Caco-2 (cell line): ENCODE measurements around the gene GRIK4. TPM values are rescaled to one million over a fixed set of nuclear protein-coding genes. Genes with fewer than 3 reads are reported as not detected.
"Not testable (repeated sequence)": the region's sequence is repeated elsewhere in the genome, so short reads cannot be mapped to it uniquely, and the experiment has no call there.

Source experiments
- BruUV-seq: library from RNA; stranded (reverse); fragments of 400-500 nt; replicated peaks from 2 replicates; lab custom pipeline; 2021; lab: Mats Ljungman, UMichigan
- CTCF ChIA-PET: fragments of 300-600 bp; sonication (Branson Sonifier 250); formaldehyde crosslinking; loops from one replicate; lab custom pipeline; 2022; ENCODE audit warnings: antibody characterized with exemption; lab: Charles Lee
- POLR2A ChIA-PET: fragments of 300-600 bp; sonication (Branson Sonifier 250); formaldehyde crosslinking; loops from one replicate; lab custom pipeline; 2022; ENCODE audit warnings: antibody characterized with exemption; lab: Charles Lee
- DNase-seq, 2 experiments: peaks; one replicate each; pipeline versions ENCODE4 v3.0.0 to v3.0.0-alpha.2; 2020 to 2022
- H3K27me3 ChIP-seq: replicated peaks from 2 replicates; pipeline ENCODE4 v1.6.0; 2011; ENCODE audit warnings: low read length; ENCODE audit not compliant: control insufficient read depth, insufficient read depth
- H3K36me3 ChIP-seq: 2 replicates; pipeline ENCODE4 v1.5.1; 2011; ENCODE audit warnings: low read length; ENCODE audit not compliant: control insufficient read depth, insufficient read depth
- H3K4me1 ChIP-seq: fragments of 250-450 bp; sonication (Bioruptor Pico); 2 replicates; pipeline ENCODE4 v1.5.1; 2020; ENCODE audit warnings: mild to moderate bottlenecking
- H3K4me3 ChIP-seq: 2 replicates; pipeline ENCODE4 v1.5.1; 2011; ENCODE audit warnings: low read depth, mild to moderate bottlenecking, control low read depth, low read length
- H3K9me3 ChIP-seq: fragments of 250-450 bp; sonication (Bioruptor Pico); 2 replicates; pipeline ENCODE4 v1.5.1; 2020; ENCODE audit warnings: mild to moderate bottlenecking, moderate library complexity
- H3K27ac Mint-ChIP-seq: one replicate; pipeline ENCODE4 v1.8.0; 2022; ENCODE audit warnings: mixed read lengths; ENCODE audit not compliant: unreplicated experiment
- H3K27me3 Mint-ChIP-seq: one replicate; pipeline ENCODE4 v1.8.0; 2022; ENCODE audit warnings: mixed read lengths; ENCODE audit not compliant: insufficient read depth, unreplicated experiment
- H3K36me3 Mint-ChIP-seq: one replicate; pipeline ENCODE4 v1.8.0; 2022; ENCODE audit warnings: mild to moderate bottlenecking, mixed read lengths; ENCODE audit not compliant: insufficient read depth, unreplicated experiment
- H3K4me1 Mint-ChIP-seq: one replicate; pipeline ENCODE4 v1.8.0; 2022; ENCODE audit warnings: low read depth, mixed read lengths; ENCODE audit not compliant: unreplicated experiment
- H3K4me3 Mint-ChIP-seq: one replicate; pipeline ENCODE4 v1.8.0; 2022; ENCODE audit warnings: mild to moderate bottlenecking, moderate library complexity, mixed read lengths; ENCODE audit not compliant: unreplicated experiment
- H3K9me3 Mint-ChIP-seq: one replicate; pipeline ENCODE4 v1.8.0; 2022; ENCODE audit warnings: mixed read lengths; ENCODE audit not compliant: unreplicated experiment
- CTCF ChIP-seq, 2 experiments: fragments of 200-600 bp in 1 of 2; IDR thresholded peaks; 1 replicate in 1 of 2; 2 replicates in 1 of 2; pipeline versions ENCODE4 v1.5.1 to v1.8.0; 2011 to 2022; ENCODE audit warnings: antibody characterized with exemption in 1 of 2, control low read depth in 1 of 2, inconsistent platforms in 1 of 2, low read depth in 1 of 2, low read length in 1 of 2, mild to moderate bottlenecking in 1 of 2, moderate library complexity in 1 of 2; ENCODE audit not compliant: insufficient read depth in 1 of 2, severe bottlenecking in 1 of 2, unreplicated experiment in 1 of 2
- intact Hi-C: fragments of 100-400 bp; cut with micrococcal nuclease; formaldehyde crosslinking; loops from one replicate; pipeline ENCODE4 v1.10.0; 2022; ENCODE audit not compliant: unreplicated experiment
- total RNA-seq: library from RNA; stranded (reverse); gene quantifications from 2 replicates; pipeline ENCODE4 v1.2.3, GENCODE V29; 2022

GRIK4 gene
- total RNA-seq, 1 experiment from 2014 or later, result 2.0 TPM

- no TSS peak for BruUV-seq
- intact Hi-C loops, result no loop called here
- H3K4me1 ChIP-seq, result no peaks in the 10 kb centered on the region
- Mint-ChIP-seq H3K27me3 (peaks cover 9% of the 10 kb centered on the region), H3K4me3 (no peak overlapping the region), H3K9me3 (no peaks in the 10 kb centered on the region), H3K27ac (no peak overlapping the region), H3K36me3 (no peaks in the 10 kb centered on the region), H3K4me1 (peaks cover 7% of the 10 kb centered on the region)
- DNase-seq, result no peak
- no peaks in the 10 kb centered on the region; the same call in 1 of the 2 replicates for H3K27me3 ChIP-seq
- H3K9me3 ChIP-seq, result no peaks in the 10 kb centered on the region
- ChIA-PET POLR2A (no interaction called here), CTCF (interaction anchor here (2.2 kb wide), 1 partner anchor 183 kb away, joined by 10 read pairs; no protein-coding TSS in a partner anchor)
- no peaks in the 10 kb centered on the region for H3K36me3 ChIP-seq
- no peak for TF ChIP-seq CTCF (IDR thresholded peaks at IDR 0.05; ENCODE audit: insufficient read depth in 1 of 2, low read depth in 1 of 2, low read length in 1 of 2, severe bottlenecking in 1 of 2, unreplicated experiment in 1 of 2)
- H3K4me3 ChIP-seq, result no peak overlapping the region
These were observed 9.4 kb upstream of the GRIK4 start for GRCh38 chr11:120501976-120502755.

GRCh38 chr11:120503529-120503928 is 8.0 kb upstream of the GRIK4 start:
- POLR2A ChIA-PET, H3K4me3 ChIP-seq, intact Hi-C loops, DNase-seq, CTCF ChIA-PET, H3K36me3 Mint-ChIP-seq, H3K4me3 Mint-ChIP-seq, BruUV-seq, H3K27ac Mint-ChIP-seq, H3K9me3 Mint-ChIP-seq, H3K4me1 Mint-ChIP-seq, H3K4me1 ChIP-seq, H3K27me3 ChIP-seq, H3K36me3 ChIP-seq, H3K9me3 ChIP-seq: not testable (repeated sequence)
- peaks cover 15% of the 10 kb centered on the region for H3K27me3 Mint-ChIP-seq

- H3K4me1 Mint-ChIP-seq, result no peaks in the 10 kb centered on the region
- H3K27me3 Mint-ChIP-seq, result peaks cover 23% of the 10 kb centered on the region
- Histone ChIP-seq H3K36me3 (no peaks in the 10 kb centered on the region), H3K4me3 (no peak overlapping the region), H3K9me3 (no peaks in the 10 kb centered on the region), H3K27me3 (peaks cover 2% of the 10 kb centered on the region; the same call in 1 of the 2 replicates), H3K4me1 (no peaks in the 10 kb centered on the region)
- H3K36me3 Mint-ChIP-seq, result no peaks in the 10 kb centered on the region
- no peak overlapping the region for H3K4me3 Mint-ChIP-seq
- ChIA-PET CTCF (interaction anchor here (1.4 kb wide), 1 partner anchor 179 kb away, joined by 4 read pairs; no protein-coding TSS in a partner anchor), POLR2A (no interaction called here)
- H3K27ac Mint-ChIP-seq, result no peak overlapping the region
- H3K9me3 Mint-ChIP-seq, result no peaks in the 10 kb centered on the region
- no peak for DNase-seq
- TF ChIP-seq CTCF (IDR thresholded peaks at IDR 0.05; ENCODE audit: insufficient read depth in 1 of 2, low read depth in 1 of 2, low read length in 1 of 2, severe bottlenecking in 1 of 2, unreplicated experiment in 1 of 2), result no peak
- intact Hi-C loops, result loop anchor here (5.0 kb wide), 1 partner anchor 426 kb away; no protein-coding TSS in a partner anchor
- no TSS peak for BruUV-seq
These were observed 5.6 kb upstream of the GRIK4 start for GRCh38 chr11:120505801-120506425.
